Forelimb muscle (tissue), 1 donor: ENCODE measurements around the gene BDKRB1. TPM values are rescaled to one million over a fixed set of nuclear protein-coding genes. Genes with fewer than 3 reads are reported as not detected.
"Not testable (repeated sequence)": the region's sequence is repeated elsewhere in the genome, so short reads cannot be mapped to it uniquely, and the experiment has no call there.

Experiments
- DNase-seq: peaks from one replicate; pipeline ENCODE4 v3.0.0-alpha.2; 2013; ENCODE audit warnings: low read depth
- polyA plus RNA-seq: library from polyadenylated mRNA; unstranded; fragments of 120-200 nt; gene quantifications from one replicate; pipeline ENCODE4 v1.2.1, GENCODE V29; 2013; ENCODE audit not compliant: insufficient read length

The BDKRB1 gene
- polyA plus RNA-seq, 1 donor = 0.65 TPM

GRCh38 chr14:96233661-96234060, 22.3 kb upstream of the BDKRB1 start:
- no peak for DNase-seq

- no peak for DNase-seq
Observed at GRCh38 chr14:96235426-96235825, 20.6 kb upstream of the BDKRB1 start.

GRCh38 chr14:96237641-96238040, 18.4 kb upstream of the BDKRB1 start:
- no peak for DNase-seq

GRCh38 chr14:96238676-96239265, 17.2 kb upstream of the BDKRB1 start:
- no peak for DNase-seq

- no peak for DNase-seq
Observed at GRCh38 chr14:96239711-96240141, 16.3 kb upstream of the BDKRB1 start.

GRCh38 chr14:96240641-96241040, 15.4 kb upstream of the BDKRB1 start:
- DNase-seq = no peak

GRCh38 chr14:96242126-96242525, 13.9 kb upstream of the BDKRB1 start:
- DNase-seq = no peak

- no peak for DNase-seq
Observed at GRCh38 chr14:96243785-96244184, 12.2 kb upstream of the BDKRB1 start.

GRCh38 chr14:96245074-96245473, 10.9 kb upstream of the BDKRB1 start:
- not testable (repeated sequence) for DNase-seq

GRCh38 chr14:96245710-96246538, 10.1 kb upstream of the BDKRB1 start:
- no peak for DNase-seq

GRCh38 chr14:96246539-96246847, 9.5 kb upstream of the BDKRB1 start:
- no peak for DNase-seq

GRCh38 chr14:96247031-96247430, 9.0 kb upstream of the BDKRB1 start:
- DNase-seq = no peak

GRCh38 chr14:96249029-96249428, 7.0 kb upstream of the BDKRB1 start:
- no peak for DNase-seq

- DNase-seq = no peak
Observed at GRCh38 chr14:96250485-96250884, 5.5 kb upstream of the BDKRB1 start.

GRCh38 chr14:96251656-96252155, 4.3 kb upstream of the BDKRB1 start:
- no peak for DNase-seq

- DNase-seq = no peak
Observed at GRCh38 chr14:96252323-96252998, 3.5 kb upstream of the BDKRB1 start.

GRCh38 chr14:96252999-96253539, 2.9 kb upstream of the BDKRB1 start:
- no peak for DNase-seq

- DNase-seq = no peak
Observed at GRCh38 chr14:96254687-96255086, 1.3 kb upstream of the BDKRB1 start.

- no peak for DNase-seq
Observed at GRCh38 chr14:96256407-96256806, 397 bp downstream of the BDKRB1 start.

GRCh38 chr14:96257056-96257455, 1.0 kb downstream of the BDKRB1 start:
- DNase-seq = no peak

GRCh38 chr14:96257900-96258299, 1.9 kb downstream of the BDKRB1 start:
- no peak for DNase-seq

- DNase-seq = no peak
Observed at GRCh38 chr14:96260341-96260821, 4.4 kb downstream of the BDKRB1 start.
